ENCODE measurements around the gene PDIA6. TPM values are rescaled to one million over a fixed set of nuclear protein-coding genes. Genes with fewer than 3 reads are reported as not detected.

Gene PDIA6
- total RNA-seq, 1 donor from 2014 or later: 406 TPM

DNA sequence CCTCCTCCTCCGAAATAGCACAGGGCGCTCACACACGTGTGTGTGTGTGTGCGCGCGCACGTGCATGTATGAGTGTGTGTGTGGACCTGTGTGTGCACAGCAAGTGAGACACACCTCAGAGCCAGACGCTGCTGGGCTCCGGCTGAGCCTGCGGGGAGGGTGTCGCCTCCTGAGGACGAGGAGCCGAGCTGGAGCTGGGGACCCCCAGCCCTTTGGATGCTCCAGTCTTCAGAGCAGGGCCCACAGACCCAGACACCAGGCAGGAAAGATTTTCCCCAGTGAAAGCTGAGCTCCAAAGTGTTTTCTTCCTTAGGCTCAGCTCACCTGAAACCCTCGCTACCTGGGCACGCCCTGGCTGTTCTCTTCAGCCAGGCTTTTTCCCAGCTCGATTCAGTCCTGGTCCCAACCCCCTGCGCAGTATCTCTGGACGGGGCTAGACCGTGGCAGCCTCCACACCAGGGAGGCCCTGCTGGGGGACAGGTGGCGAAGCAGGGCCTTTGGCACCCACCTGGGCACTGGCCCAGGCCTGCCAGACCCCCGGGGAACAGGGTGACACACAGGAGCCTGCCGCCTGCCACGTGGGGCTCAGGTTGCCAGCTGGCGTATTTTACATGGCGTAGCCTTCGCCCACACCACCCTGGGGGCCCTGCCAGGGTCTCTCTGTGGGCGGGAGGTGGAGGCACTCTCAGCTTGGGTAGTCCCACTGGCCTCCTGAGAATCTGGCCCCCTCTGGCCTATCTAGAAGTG lies 36.2 kb downstream of the PDIA6 start:
- TF ChIP-seq, protein P1, sequence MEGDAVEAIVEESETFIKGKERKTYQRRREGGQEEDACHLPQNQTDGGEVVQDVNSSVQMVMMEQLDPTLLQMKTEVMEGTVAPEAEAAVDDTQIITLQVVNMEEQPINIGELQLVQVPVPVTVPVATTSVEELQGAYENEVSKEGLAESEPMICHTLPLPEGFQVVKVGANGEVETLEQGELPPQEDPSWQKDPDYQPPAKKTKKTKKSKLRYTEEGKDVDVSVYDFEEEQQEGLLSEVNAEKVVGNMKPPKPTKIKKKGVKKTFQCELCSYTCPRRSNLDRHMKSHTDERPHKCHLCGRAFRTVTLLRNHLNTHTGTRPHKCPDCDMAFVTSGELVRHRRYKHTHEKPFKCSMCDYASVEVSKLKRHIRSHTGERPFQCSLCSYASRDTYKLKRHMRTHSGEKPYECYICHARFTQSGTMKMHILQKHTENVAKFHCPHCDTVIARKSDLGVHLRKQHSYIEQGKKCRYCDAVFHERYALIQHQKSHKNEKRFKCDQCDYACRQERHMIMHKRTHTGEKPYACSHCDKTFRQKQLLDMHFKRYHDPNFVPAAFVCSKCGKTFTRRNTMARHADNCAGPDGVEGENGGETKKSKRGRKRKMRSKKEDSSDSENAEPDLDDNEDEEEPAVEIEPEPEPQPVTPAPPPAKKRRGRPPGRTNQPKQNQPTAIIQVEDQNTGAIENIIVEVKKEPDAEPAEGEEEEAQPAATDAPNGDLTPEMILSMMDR (conservative IDR thresholded peaks at IDR 0.05; ENCODE audit: low read depth, low read length): no peak
- no peak overlapping the region for H3K4me3 ChIP-seq (ENCODE audit: low read depth, low read length)
- DNase-seq (ENCODE audit: low read depth): no peak

DNA sequence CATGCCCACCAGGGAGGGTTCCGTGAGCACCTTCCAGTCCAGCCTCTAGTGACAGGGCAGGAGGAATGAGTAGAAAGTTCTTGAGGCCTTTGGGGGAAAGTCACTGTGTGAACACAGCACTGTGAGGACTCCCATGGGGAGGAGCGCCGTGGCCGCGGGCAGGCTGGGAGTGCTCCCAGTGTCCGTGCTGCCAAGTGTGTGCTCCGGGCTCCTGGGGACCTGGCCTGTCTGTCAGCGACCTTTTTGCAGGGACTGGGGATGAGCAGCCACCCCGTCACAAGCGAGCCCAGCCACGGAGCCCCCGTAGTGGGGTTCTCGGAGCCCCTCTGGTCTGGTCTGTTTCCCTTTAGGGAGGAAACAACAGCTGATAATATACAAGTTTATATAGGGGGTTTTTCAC lies 36.8 kb downstream of the PDIA6 start:
- no peak for DNase-seq (ENCODE audit: low read depth)
- TF ChIP-seq, protein P1 (conservative IDR thresholded peaks at IDR 0.05; ENCODE audit: low read depth, low read length): no peak
- H3K4me3 ChIP-seq (ENCODE audit: low read depth, low read length): no peak overlapping the region

DNA sequence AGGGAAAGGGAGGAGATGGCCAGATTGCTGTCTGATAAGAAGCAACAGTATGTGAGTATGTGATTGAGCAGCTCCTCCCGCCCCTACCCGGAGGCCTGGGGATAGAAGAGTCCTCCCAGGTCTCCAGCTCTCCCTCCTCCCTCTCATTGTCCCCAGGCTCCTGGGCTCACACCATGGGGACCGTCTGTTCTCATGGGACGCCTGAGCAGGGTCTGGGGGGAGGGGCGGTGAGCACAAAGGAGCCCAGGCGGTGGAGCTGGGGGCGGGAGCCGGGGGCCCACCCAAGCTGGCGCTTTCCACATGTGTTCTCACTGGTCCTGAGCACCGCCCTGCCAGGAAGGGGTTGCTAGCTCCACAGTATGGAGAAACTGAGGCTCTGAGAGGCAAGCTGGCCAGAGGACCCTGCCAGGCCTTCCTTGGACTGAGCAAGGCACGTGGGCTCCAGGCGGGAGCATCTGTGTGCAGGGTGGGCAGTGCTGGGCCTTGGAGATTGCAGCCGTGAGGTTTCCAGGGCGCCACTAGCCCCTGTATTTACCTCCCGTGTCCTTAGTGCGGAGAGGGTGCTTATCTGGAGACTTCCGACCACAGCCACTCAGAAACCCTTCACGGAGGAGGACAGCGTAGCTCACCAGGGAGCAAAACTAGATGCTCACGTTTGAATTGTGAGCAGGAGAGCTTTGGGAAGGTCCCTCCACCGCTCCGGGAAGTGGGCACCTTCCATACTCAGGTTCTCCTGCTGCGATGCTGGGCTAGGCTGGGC lies 37.4 kb downstream of the PDIA6 start:
- no peak overlapping the region for H3K4me3 ChIP-seq (ENCODE audit: low read depth, low read length)
- no peak for DNase-seq (ENCODE audit: low read depth)
- TF ChIP-seq, protein P1 (conservative IDR thresholded peaks at IDR 0.05; ENCODE audit: low read depth, low read length): no peak

DNA sequence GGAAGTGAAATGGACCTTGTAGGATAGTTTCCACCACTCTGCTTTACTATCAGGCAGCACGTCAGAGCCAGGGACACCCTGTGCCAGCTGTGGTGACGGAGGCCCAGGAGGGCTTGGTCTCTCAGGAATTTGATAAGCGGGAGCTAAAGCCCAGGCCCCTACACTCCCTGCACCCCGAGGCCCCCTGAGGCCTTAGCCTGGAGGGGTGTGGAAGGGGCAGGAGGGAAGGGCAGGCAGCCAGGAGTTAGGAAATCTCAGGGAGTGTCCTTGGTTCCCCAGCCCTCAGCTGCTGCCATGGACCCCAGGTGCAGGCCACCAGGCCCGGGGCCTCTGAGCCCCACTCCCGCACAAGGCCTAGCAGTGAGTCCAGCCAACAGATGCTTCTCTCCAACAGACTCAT lies 38.2 kb downstream of the PDIA6 start:
- no peak for DNase-seq (ENCODE audit: low read depth)
- H3K4me3 ChIP-seq (ENCODE audit: low read depth, low read length): no peak overlapping the region
- TF ChIP-seq, protein P1 (conservative IDR thresholded peaks at IDR 0.05; ENCODE audit: low read depth, low read length): no peak

DNA sequence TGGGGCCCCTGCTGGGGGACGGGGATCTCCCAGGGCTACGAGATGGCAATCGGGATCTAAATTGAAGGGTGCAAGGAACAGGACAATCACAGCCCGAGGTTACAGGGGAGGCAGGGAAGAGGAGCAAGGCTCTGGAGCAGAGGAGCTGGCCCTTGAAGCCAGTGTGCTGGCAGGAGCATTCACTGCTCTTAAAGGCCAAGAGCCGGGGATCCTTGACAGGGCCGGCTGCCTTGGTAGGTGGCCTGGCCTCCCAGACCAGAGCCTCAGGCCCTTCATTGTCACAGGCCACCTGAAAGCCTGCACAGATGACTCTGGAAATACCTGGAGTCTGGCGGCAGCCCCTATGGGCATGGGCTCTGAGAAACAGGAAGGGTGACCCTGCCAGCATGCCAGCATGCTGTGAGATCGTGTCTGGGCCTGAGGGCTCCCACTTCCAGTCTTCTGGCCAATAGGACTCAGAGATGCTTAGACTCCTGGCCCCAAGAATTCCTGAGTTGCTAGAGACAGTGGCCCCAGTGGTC lies 38.7 kb downstream of the PDIA6 start:
- no peak for DNase-seq (ENCODE audit: low read depth)
- no peak overlapping the region for H3K4me3 ChIP-seq (ENCODE audit: low read depth, low read length)
- TF ChIP-seq, protein P1 (conservative IDR thresholded peaks at IDR 0.05; ENCODE audit: low read depth, low read length): no peak

DNA sequence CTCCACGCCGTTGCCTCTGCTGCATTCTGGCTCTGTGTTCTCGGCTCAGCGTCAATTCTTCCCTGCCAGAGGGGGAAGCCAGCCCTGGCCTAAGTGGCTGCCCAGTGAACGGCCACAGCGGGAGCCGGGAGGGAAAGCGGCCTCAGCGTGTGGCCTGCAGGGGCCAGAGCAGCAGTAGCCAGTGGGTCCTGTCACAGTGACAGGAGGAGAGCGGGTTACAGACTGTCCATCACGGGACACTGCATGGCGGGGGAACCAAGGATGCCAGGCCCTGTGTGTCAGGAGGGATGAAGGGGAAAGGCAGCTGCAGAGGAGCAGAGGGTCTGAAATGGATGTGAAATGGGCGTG lies 39.7 kb downstream of the PDIA6 start:
- no peak overlapping the region for H3K4me3 ChIP-seq (ENCODE audit: low read depth, low read length)
- TF ChIP-seq, protein P1 (conservative IDR thresholded peaks at IDR 0.05; ENCODE audit: low read depth, low read length): no peak
- no peak for DNase-seq (ENCODE audit: low read depth)
